H9 (cell line): ENCODE results near the gene SLC9A6. TPM values are rescaled to one million over a fixed set of nuclear protein-coding genes. Genes with fewer than 3 reads are reported as not detected.

Source experiments
- DNase-seq: peaks from one replicate; pipeline ENCODE4 v3.0.0-alpha.2; 2017
- H2AFZ ChIP-seq: one replicate; pipeline ENCODE4 v1.6.1; 2013; ENCODE audit warnings: mild to moderate bottlenecking, low read length, control low read depth, moderate library complexity
- H2AK5ac ChIP-seq: 2 replicates; pipeline ENCODE4 v1.6.1; 2013; ENCODE audit warnings: low read length, control low read depth, mixed read lengths; ENCODE audit not compliant: insufficient read length
- H2BK120ac ChIP-seq: one replicate; pipeline ENCODE4 v1.6.1; 2013; ENCODE audit warnings: low read depth, mild to moderate bottlenecking, low read length, control low read depth, inconsistent platforms; ENCODE audit not compliant: poor library complexity, severe bottlenecking
- H2BK12ac ChIP-seq: 2 replicates; pipeline ENCODE4 v1.6.1; 2013; ENCODE audit warnings: low read length, control low read depth, mixed read lengths, low read depth; ENCODE audit not compliant: insufficient read length
- H2BK15ac ChIP-seq: 2 replicates; pipeline ENCODE4 v1.6.1; 2013; ENCODE audit warnings: low read depth, low read length, control low read depth
- H2BK20ac ChIP-seq: one replicate; pipeline ENCODE4 v1.6.1; 2013; ENCODE audit warnings: low read depth, mild to moderate bottlenecking, low read length, control low read depth, inconsistent platforms; ENCODE audit not compliant: poor library complexity, severe bottlenecking
- H2BK5ac ChIP-seq: 2 replicates; pipeline ENCODE4 v1.6.1; 2013; ENCODE audit warnings: low read length, control low read depth, mixed read lengths; ENCODE audit not compliant: insufficient read length
- H3K14ac ChIP-seq: 2 replicates; pipeline ENCODE4 v1.6.1; 2013; ENCODE audit warnings: low read length, control low read depth; ENCODE audit not compliant: insufficient read depth
- H3K18ac ChIP-seq: 2 replicates; pipeline ENCODE4 v1.6.1; 2013; ENCODE audit warnings: low read depth, mild to moderate bottlenecking, mixed read lengths, low read length, control low read depth; ENCODE audit not compliant: insufficient read length
- H3K23ac ChIP-seq: 2 replicates; pipeline ENCODE4 v1.6.1; 2013; ENCODE audit warnings: low read length, control low read depth, mixed read lengths, low read depth; ENCODE audit not compliant: insufficient read length
- H3K23me2 ChIP-seq: 2 replicates; pipeline ENCODE4 v1.6.1; 2013; ENCODE audit warnings: low read depth, mild to moderate bottlenecking, mixed read lengths, low read length, control low read depth; ENCODE audit not compliant: insufficient read length, poor library complexity, severe bottlenecking
- H3K27ac ChIP-seq: 2 replicates; pipeline ENCODE4 v1.5.1; 2013; ENCODE audit warnings: low read length, control low read depth, mixed read lengths, low read depth; ENCODE audit not compliant: insufficient read length
- H3K27me3 ChIP-seq: 2 replicates; pipeline ENCODE4 v1.6.1; 2013; ENCODE audit warnings: low read length, control low read depth, inconsistent platforms; ENCODE audit not compliant: insufficient read depth
- H3K4ac ChIP-seq: 2 replicates; pipeline ENCODE4 v1.6.1; 2013; ENCODE audit warnings: low read depth, mild to moderate bottlenecking, control low read depth, inconsistent platforms, low read length, moderate library complexity
- H3K4me1 ChIP-seq: 2 replicates; pipeline ENCODE4 v1.6.1; 2013; ENCODE audit warnings: low read length, control low read depth, inconsistent platforms; ENCODE audit not compliant: insufficient read depth
- H3K4me2 ChIP-seq: 2 replicates; pipeline ENCODE4 v1.6.1; 2013; ENCODE audit warnings: low read length, control low read depth, mixed read lengths; ENCODE audit not compliant: insufficient read length, insufficient read depth
- H3K56ac ChIP-seq: 2 replicates; pipeline ENCODE4 v1.6.1; 2013; ENCODE audit warnings: low read depth, mild to moderate bottlenecking, mixed read lengths, low read length, control low read depth; ENCODE audit not compliant: insufficient read length
- H3K79me1 ChIP-seq: 2 replicates; pipeline ENCODE4 v1.6.1; 2013; ENCODE audit warnings: low read depth, mild to moderate bottlenecking, moderate library complexity, low read length, control low read depth, inconsistent platforms; ENCODE audit not compliant: insufficient read depth, poor library complexity, severe bottlenecking
- H3K79me2 ChIP-seq: 2 replicates; pipeline ENCODE4 v1.6.1; 2013; ENCODE audit warnings: low read length, control low read depth, inconsistent platforms; ENCODE audit not compliant: insufficient read depth
- H3K9ac ChIP-seq: 2 replicates; pipeline ENCODE4 v1.6.1; 2013; ENCODE audit warnings: low read length, control low read depth, mixed read lengths; ENCODE audit not compliant: insufficient read length; ENCODE audit errors: extremely low read depth
- H3K9me3 ChIP-seq: one replicate; pipeline ENCODE4 v1.6.1; 2013; ENCODE audit warnings: low read depth, low read length, inconsistent platforms; ENCODE audit not compliant: control insufficient read depth
- H3T11ph ChIP-seq: one replicate; pipeline ENCODE4 v1.6.1; 2013; ENCODE audit warnings: mild to moderate bottlenecking, low read length, control low read depth, inconsistent platforms
- H4K20me1 ChIP-seq: one replicate; pipeline ENCODE4 v1.6.1; 2013; ENCODE audit not compliant: control insufficient read depth, insufficient read length, insufficient read depth
- H4K5ac ChIP-seq: 2 replicates; pipeline ENCODE4 v1.6.1; 2013; ENCODE audit warnings: low read depth, mild to moderate bottlenecking, mixed read lengths, low read length, control low read depth; ENCODE audit not compliant: insufficient read length
- H4K8ac ChIP-seq: replicated peaks from 2 replicates; pipeline ENCODE4 v1.6.1; 2013; ENCODE audit warnings: low read length, control low read depth, mixed read lengths, low read depth; ENCODE audit not compliant: insufficient read length
- H4K91ac ChIP-seq: 2 replicates; pipeline ENCODE4 v1.6.1; 2013; ENCODE audit warnings: low read depth, mild to moderate bottlenecking, moderate library complexity, mixed read lengths, low read length, control low read depth; ENCODE audit not compliant: insufficient read length
- H3K27ac Mint-ChIP-seq, 3 experiments: 2 replicates in 2 of 3; 3 replicates in 1 of 3; pipeline ENCODE4 v1.8.0; 2020 to 2021; ENCODE audit warnings: mixed read lengths in 3 of 3, mild to moderate bottlenecking in 1 of 3, moderate library complexity in 1 of 3
- H3K27me3 Mint-ChIP-seq: 2 replicates; pipeline ENCODE4 v1.8.0; 2021; ENCODE audit warnings: low read depth, mild to moderate bottlenecking, moderate library complexity, mixed read lengths
- H3K36me3 Mint-ChIP-seq, 3 experiments: 2 replicates in 2 of 3; 3 replicates in 1 of 3; pipeline ENCODE4 v1.8.0; 2020 to 2021; ENCODE audit warnings: low read depth in 3 of 3, mixed read lengths in 3 of 3; ENCODE audit not compliant: insufficient read depth in 1 of 3
- H3K4me1 Mint-ChIP-seq, 2 experiments: 2 replicates each; pipeline ENCODE4 v1.8.0; 2020; ENCODE audit warnings: mixed read lengths in 2 of 2
- H3K4me3 Mint-ChIP-seq, 2 experiments: 2 replicates in 1 of 2; 3 replicates in 1 of 2; pipeline ENCODE4 v1.8.0; 2020 to 2021; ENCODE audit warnings: mild to moderate bottlenecking in 2 of 2, mixed read lengths in 2 of 2, moderate library complexity in 1 of 2
- H3K9me3 Mint-ChIP-seq, 2 experiments: 2 replicates in 1 of 2; 3 replicates in 1 of 2; pipeline ENCODE4 v1.8.0; 2020; ENCODE audit warnings: mild to moderate bottlenecking in 2 of 2, mixed read lengths in 2 of 2, moderate library complexity in 1 of 2
- WGBS: extraction: QIAGEN DNeasy Blood & Tissue Kit; methylation state at CpG from one replicate; pipeline ENCODE4 v1.1.7; 2013; ENCODE audit warnings: missing lambda C conversion rate, low lambda C conversion rate, mixed read lengths; ENCODE audit not compliant: insufficient read length; ENCODE audit errors: extremely low coverage; 5-methylcytosine and 5-hydroxymethylcytosine counted together
- total RNA-seq: library from RNA; stranded (reverse); gene quantifications from 2 replicates; pipeline ENCODE4 v1.2.1, GENCODE V29; 2021
- TF ChIP-seq, protein P1 (sequence below): fragments of 200-600 bp; sonication (generic); conservative IDR thresholded peaks from 3 replicates; pipeline ENCODE4 v1.8.0; 2021; ENCODE audit warnings: antibody characterized with exemption, mild to moderate bottlenecking

Gene SLC9A6
- total RNA-seq, 1 experiment from 2014 or later = 12.3 TPM

DNA sequence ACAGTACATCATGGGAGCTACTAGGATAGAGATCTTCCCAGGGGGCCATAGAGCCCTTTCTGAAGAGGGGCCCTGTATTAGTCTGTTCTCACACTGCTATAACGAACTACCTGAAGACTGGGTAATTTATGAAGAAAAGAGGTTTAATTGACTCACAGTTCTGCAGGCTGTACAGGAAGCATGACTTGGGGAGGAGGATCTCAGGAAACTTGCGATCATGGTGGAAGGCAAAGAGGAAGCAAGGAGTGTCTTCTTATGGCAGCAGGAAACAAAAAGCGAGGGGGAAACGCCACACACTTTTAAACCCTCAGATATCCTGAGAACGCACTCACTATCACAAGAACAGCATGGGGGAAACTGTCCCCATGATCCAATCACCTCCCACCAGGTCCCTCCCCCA, 4.2 kb upstream of the SLC9A6 start:
- H3K23ac ChIP-seq = no peak overlapping the region
- no peak overlapping the region for H2BK12ac ChIP-seq
- H2AFZ ChIP-seq = no peak overlapping the region
- H3K9me3 ChIP-seq = peaks cover 38% of the 10 kb centered on the region
- H4K20me1 ChIP-seq = no peaks in the 10 kb centered on the region
- H3K27ac ChIP-seq = no peak overlapping the region
- WGBS = no CpG with 5 or more reads among the region's 5 CpGs
- DNase-seq = no peak
- no peak overlapping the region for H3K9ac ChIP-seq
- no peak overlapping the region for H3K56ac ChIP-seq
- H3K79me2 ChIP-seq = no peaks in the 10 kb centered on the region
- no peak overlapping the region for H3K14ac ChIP-seq
- H3K27ac Mint-ChIP-seq = no peak overlapping the region
- H3K79me1 ChIP-seq = no peaks in the 10 kb centered on the region
- H2AK5ac ChIP-seq = no peak overlapping the region
- peaks cover 11 to 12% of the 10 kb centered on the region in 2 experiments for H3K4me1 Mint-ChIP-seq
- H3K23me2 ChIP-seq = no peaks in the 10 kb centered on the region
- no peak overlapping the region for H3K4me3 Mint-ChIP-seq
- H4K91ac ChIP-seq = no peak overlapping the region
- no peak overlapping the region for H2BK20ac ChIP-seq
- no peak overlapping the region for H3T11ph ChIP-seq
- H3K4me1 ChIP-seq = no peaks in the 10 kb centered on the region
- H2BK5ac ChIP-seq = no peak overlapping the region
- H3K27me3 ChIP-seq = no peaks in the 10 kb centered on the region
- no peak overlapping the region for H4K5ac ChIP-seq
- no peak overlapping the region for H3K4ac ChIP-seq
- H3K9me3 Mint-ChIP-seq = peaks cover 76 to 77% of the 10 kb centered on the region in 2 experiments
- H2BK120ac ChIP-seq = no peak overlapping the region
- H3K18ac ChIP-seq = no peak overlapping the region
- TF ChIP-seq, protein P1, sequence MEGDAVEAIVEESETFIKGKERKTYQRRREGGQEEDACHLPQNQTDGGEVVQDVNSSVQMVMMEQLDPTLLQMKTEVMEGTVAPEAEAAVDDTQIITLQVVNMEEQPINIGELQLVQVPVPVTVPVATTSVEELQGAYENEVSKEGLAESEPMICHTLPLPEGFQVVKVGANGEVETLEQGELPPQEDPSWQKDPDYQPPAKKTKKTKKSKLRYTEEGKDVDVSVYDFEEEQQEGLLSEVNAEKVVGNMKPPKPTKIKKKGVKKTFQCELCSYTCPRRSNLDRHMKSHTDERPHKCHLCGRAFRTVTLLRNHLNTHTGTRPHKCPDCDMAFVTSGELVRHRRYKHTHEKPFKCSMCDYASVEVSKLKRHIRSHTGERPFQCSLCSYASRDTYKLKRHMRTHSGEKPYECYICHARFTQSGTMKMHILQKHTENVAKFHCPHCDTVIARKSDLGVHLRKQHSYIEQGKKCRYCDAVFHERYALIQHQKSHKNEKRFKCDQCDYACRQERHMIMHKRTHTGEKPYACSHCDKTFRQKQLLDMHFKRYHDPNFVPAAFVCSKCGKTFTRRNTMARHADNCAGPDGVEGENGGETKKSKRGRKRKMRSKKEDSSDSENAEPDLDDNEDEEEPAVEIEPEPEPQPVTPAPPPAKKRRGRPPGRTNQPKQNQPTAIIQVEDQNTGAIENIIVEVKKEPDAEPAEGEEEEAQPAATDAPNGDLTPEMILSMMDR = no peak
- H3K27me3 Mint-ChIP-seq = peaks cover 7% of the 10 kb centered on the region
- no peak overlapping the region for H3K4me2 ChIP-seq
- H2BK15ac ChIP-seq = no peak overlapping the region
- peaks cover 0 to 2% (median 0%) of the 10 kb centered on the region in 3 experiments; a peak in 3 of 7 replicates for H3K36me3 Mint-ChIP-seq
- no peak overlapping the region for H4K8ac ChIP-seq
